LNCAP (cell line): ENCODE data around the gene TERT.

ENCODE experiments used
- CTCF ChIP-seq: fragments of 450-650 bp; IDR thresholded peaks from 2 replicates; pipeline ENCODE4 v1.5.1; 2017; ENCODE audit warnings: mild to moderate bottlenecking

Gene TERT

GRCh38 chr5:1213508-1214162 is 81.2 kb downstream of the TERT start:
- no peak for TF ChIP-seq CTCF

DNA sequence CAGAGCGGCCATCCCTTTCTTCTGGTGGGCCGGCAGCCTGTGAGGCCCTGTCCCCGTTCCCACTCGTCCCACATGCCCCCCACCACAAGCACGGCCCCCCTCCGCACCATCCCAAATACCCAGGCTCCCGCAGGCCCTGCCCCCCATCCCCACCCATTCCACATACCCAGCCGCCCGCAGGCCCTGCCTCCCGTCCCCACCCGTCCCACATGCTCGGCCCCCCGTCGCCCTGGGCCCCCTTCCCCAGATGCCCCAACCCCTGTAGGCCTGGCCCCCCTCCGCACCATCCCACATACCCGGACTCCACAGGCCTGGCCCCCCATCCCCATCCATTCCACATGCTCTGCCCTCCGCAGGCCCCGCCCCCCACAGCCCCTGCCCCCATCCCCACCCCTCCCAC is 82.0 kb downstream of the TERT start:
- TF ChIP-seq CTCF, result no peak

GRCh38 chr5:1212271-1212670 is 82.6 kb downstream of the TERT start:
- no peak for TF ChIP-seq CTCF

DNA sequence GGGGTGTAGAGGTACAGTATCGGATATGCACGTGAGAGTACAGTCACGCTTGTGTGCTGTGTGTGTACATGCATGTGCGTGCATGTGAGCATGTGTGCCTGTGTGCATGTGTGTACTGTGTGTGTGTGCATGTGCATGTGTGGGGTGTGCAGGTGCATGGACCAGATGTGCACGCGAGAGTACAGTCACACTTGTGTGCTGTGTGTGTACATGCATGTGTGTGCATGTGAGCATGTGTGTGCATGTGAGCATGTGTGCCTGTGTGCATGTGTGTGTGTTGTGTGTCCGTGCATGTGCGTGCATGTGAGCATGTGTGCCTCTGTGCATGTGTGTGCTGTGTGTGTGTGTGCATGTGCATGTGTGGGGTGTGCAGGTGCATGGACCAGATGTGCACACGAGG is 83.2 kb downstream of the TERT start:
- no peak for TF ChIP-seq CTCF

GRCh38 chr5:1210832-1211251 is 84.0 kb downstream of the TERT start:
- no peak for TF ChIP-seq CTCF

DNA sequence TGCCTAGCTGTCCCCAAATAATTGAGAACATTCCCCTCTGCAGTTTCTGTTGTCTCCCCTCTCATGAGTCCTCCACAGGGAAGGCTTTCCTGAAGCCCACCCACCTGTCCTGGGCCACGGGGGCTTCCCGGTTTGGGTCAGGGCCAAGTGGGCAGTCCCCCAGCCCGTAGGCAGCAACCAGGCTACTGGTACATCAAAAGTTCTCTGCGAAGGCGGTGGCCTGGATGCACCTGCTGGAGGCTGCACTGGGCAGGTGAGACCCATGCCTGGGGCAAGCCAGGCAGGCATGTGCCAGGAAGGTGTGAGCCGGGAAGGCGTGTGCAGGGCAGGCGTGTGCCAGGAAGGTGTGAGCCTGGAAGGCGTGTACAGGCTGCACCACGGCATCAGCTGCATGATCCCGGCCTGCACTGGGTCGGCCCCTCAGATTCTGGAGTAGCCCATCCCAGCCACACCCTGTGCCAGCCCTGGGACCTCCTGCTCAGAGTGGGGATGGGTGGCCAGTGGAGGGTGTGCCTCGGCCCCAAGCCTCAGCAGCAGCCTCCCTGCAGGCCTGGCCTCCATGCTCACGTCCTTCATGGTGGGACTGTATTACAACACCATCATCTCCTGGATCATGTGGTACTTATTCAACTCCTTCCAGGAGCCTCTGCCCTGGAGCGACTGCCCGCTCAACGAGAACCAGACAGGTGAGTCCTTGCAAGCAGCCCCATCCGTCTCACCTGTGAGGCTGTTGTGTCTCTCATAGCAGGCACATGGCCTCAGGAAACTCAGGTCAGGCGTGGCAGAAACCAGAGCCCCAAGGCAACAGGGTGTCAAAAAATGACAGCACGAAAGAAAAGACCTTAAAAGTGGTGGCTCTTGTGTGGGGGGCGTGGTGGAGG is 84.7 kb downstream of the TERT start:
- TF ChIP-seq CTCF, result no peak

DNA sequence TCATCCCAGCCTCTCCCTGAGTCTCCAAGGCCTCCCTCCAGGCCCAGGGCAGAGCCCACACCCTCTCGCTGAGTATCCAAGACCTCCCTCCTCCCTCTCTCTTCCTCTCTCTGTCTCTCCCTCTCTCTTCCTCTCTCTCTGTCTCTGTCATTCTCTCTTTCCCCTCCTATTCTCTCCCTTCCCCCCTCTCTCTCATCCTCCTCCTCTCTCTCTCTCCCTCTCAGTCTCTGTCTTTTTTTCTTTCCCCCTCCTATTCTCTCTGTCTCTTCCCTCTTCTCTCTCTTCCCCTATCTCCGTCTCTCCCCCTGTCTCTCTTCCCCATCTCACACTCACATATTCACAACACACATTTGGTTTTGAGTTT is 85.4 kb downstream of the TERT start:
- no peak for TF ChIP-seq CTCF
